Esophagus (tissue), 2 donors: ENCODE results near the gene D2HGDH. TPM values are rescaled to one million over a fixed set of nuclear protein-coding genes. Genes with fewer than 3 reads are reported as not detected.
"Not testable (repeated sequence)": the region's sequence is repeated elsewhere in the genome, so short reads cannot be mapped to it uniquely, and the experiment has no call there.

ENCODE experiments used
- H3K27ac ChIP-seq, 2 donors: one replicate each; pipeline ENCODE4 v1.5.1; 2013; ENCODE audit warnings: low read depth in 2 of 2, mild to moderate bottlenecking in 2 of 2, inconsistent platforms in 1 of 2, low read length in 1 of 2, moderate library complexity in 1 of 2
- H3K27me3 ChIP-seq, 2 donors: one replicate each; pipeline ENCODE4 v1.6.1; 2013; ENCODE audit warnings: low read length in 2 of 2, control low read depth in 1 of 2, mild to moderate bottlenecking in 1 of 2; ENCODE audit not compliant: insufficient read depth in 2 of 2, control insufficient read depth in 1 of 2
- H3K36me3 ChIP-seq, 2 donors: one replicate each; pipeline ENCODE4 v1.6.1; 2013; ENCODE audit warnings: low read length in 1 of 2; ENCODE audit not compliant: control insufficient read depth in 2 of 2, insufficient read depth in 2 of 2
- H3K4me1 ChIP-seq, 2 donors: one replicate each; pipeline ENCODE4 v1.6.1; 2013; ENCODE audit warnings: low read length in 1 of 2; ENCODE audit not compliant: control insufficient read depth in 2 of 2, insufficient read depth in 2 of 2
- H3K4me3 ChIP-seq, 2 donors: one replicate each; pipeline ENCODE4 v1.5.1; 2013; ENCODE audit warnings: low read length in 2 of 2, mild to moderate bottlenecking in 2 of 2, low read depth in 1 of 2, moderate library complexity in 1 of 2
- H3K9me3 ChIP-seq, 2 donors: one replicate each; pipeline ENCODE4 v1.6.1; 2013; ENCODE audit warnings: mild to moderate bottlenecking in 2 of 2, low read depth in 1 of 2, low read length in 1 of 2, moderate library complexity in 1 of 2; ENCODE audit not compliant: control insufficient read depth in 2 of 2, insufficient read depth in 1 of 2
- WGBS, 2 donors: extraction: QIAGEN DNeasy Blood & Tissue Kit; methylation state at CpG; one replicate each; pipeline ENCODE4 v1.1.7; 2013; 5-methylcytosine and 5-hydroxymethylcytosine counted together
- polyA plus RNA-seq, 2 donors: library from polyadenylated mRNA; stranded (reverse); fragments of 200-250 nt; gene quantifications; one replicate each; pipeline ENCODE4 v1.2.3, GENCODE V29; 2013
- donor health status: healthy with polysubstance abuse.
- donor health status: Bipolar disorder and iron deficiency.

D2HGDH gene
- polyA plus RNA-seq, 2 donors, result 26.2 to 49.1 TPM

DNA sequence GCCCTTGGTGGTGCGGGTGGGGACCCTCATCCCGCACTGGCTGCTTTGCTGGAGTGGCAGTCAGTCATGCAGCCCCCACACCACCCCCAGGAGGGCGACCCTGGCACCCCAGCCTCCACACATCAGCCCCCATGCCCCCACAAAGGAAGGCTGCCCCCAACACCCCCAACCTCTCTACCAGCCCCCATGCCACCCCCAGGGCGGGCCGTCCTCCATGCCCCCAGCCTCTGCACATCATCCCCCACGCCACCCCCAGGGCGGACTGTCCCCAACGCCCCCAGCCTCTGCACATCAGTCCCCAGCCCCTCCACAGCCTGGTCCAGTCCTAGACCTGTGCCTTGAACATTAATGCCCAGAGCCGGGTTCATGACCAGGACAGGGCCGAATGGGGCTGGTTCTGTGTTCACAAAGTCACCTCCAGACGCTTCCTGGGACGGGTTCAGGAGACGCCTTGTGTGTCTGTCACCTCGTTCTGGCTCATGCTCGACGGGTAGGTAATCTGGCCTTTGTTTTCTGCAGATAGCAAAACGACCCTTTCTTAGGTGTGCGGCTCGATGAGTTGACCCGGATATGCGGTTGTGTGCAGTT is 18.4 kb downstream of the D2HGDH start:
- no peaks in the 10 kb centered on the region for H3K4me1 ChIP-seq
- no peaks in the 10 kb centered on the region for H3K27me3 ChIP-seq
- H3K9me3 ChIP-seq, result no peaks in the 10 kb centered on the region
- H3K27ac ChIP-seq, result no peak overlapping the region
- 89 to 91% methylated on average over 21 of the region's 21 CpGs for WGBS, 2 donors
- H3K36me3 ChIP-seq, result peaks cover 3 to 34% of the 10 kb centered on the region in 2 donors
- no peak overlapping the region for H3K4me3 ChIP-seq

GRCh38 chr2:241753493-241753892 is 19.1 kb downstream of the D2HGDH start:
- Histone ChIP-seq H3K27ac (no peak overlapping the region), H3K36me3 (peaks cover 3 to 34% of the 10 kb centered on the region in 2 donors), H3K27me3 (no peaks in the 10 kb centered on the region), H3K4me1 (no peaks in the 10 kb centered on the region), H3K9me3 (no peaks in the 10 kb centered on the region), H3K4me3 (no peak overlapping the region)
- 95 to 97% methylated on average over 17 of the region's 17 CpGs for WGBS, 2 donors

- no peaks in the 10 kb centered on the region for H3K4me1 ChIP-seq
- no peak overlapping the region for H3K4me3 ChIP-seq
- peaks cover 3 to 31% of the 10 kb centered on the region in 2 donors for H3K36me3 ChIP-seq
- no peaks in the 10 kb centered on the region for H3K9me3 ChIP-seq
- no peak overlapping the region for H3K27ac ChIP-seq
- WGBS, 2 donors, result 94 to 96% methylated on average over 20 of the region's 20 CpGs
- no peaks in the 10 kb centered on the region for H3K27me3 ChIP-seq
These were observed 19.6 kb downstream of the D2HGDH start for GRCh38 chr2:241754042-241754441.

DNA sequence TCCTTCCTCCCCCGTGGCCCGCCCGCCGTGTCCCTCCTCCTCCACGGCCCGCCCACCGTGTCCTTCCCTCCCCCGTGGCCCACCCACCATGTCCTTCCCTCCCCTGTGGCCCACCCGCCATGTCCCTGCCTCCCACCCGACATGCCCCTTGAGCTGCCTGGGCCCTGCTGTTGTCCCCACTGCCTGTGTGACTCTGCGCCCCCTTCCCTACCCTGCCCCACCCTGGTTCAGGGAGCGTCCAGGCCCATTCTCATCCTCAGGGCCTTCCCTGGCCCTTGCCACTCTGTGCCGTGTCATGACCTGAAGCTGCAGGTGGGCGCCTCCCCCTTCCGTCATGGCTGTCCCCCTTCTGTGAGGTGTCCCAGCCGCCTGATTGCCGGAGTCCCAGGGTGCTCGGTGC is 20.7 kb downstream of the D2HGDH start:
- H3K27me3 ChIP-seq, result no peaks in the 10 kb centered on the region
- no peak overlapping the region for H3K27ac ChIP-seq
- 91 to 96% methylated on average over 16 to 18 of the region's 18 CpGs for WGBS, 2 donors
- peaks cover 3 to 22% of the 10 kb centered on the region in 2 donors for H3K36me3 ChIP-seq
- no peak overlapping the region for H3K4me3 ChIP-seq
- H3K9me3 ChIP-seq, result peaks cover 0 to under 1% of the 10 kb centered on the region in 2 donors
- H3K4me1 ChIP-seq, result no peaks in the 10 kb centered on the region

GRCh38 chr2:241755777-241756176 is 21.3 kb downstream of the D2HGDH start:
- no peak overlapping the region for H3K4me3 ChIP-seq
- H3K36me3 ChIP-seq, result peaks cover 3 to 25% of the 10 kb centered on the region in 2 donors
- H3K27me3 ChIP-seq, result no peaks in the 10 kb centered on the region
- 93 to 95% methylated on average over 27 of the region's 27 CpGs for WGBS, 2 donors
- H3K27ac ChIP-seq, result no peak overlapping the region
- peaks cover 0 to 3% of the 10 kb centered on the region in 2 donors for H3K9me3 ChIP-seq
- H3K4me1 ChIP-seq, result no peaks in the 10 kb centered on the region

DNA sequence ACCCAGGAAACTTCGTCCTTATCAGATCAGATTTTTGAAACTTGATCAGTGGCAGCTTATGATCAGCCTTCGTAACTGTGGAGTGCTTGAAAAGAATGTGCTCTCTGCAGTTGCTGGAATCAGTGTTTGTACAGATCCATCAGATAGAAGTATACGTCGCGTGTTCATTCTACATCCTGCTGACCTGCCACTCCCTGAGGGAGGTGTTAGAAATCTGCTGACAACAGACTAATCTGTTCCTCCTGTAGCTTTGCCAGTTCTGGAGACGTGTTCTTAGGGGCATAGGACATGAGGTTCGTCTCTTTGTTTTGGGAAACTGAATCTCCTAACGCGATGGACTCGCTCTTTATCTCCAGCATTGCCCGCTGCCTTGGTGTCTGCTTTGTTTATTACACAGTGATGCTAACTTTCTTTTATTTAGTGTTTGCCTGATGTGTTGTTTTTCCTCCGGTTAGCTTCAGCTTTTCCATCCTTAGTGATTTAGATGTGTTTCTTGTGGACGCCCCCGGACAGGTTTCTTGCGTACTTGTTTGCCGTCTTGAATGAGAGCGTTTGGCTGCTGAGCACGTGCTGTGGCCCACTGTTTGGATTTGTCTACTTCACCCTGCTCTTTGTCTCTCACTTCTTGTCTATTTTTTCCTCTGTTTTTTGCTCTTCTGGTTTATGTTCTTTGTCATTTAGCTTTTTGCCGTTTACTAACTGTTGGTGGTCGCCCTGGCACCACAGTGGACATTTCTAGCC is 24.8 kb downstream of the D2HGDH start:
- WGBS, 2 donors, result 82 to 83% methylated on average over 20 of the region's 20 CpGs
- Histone ChIP-seq H3K27me3 (no peaks in the 10 kb centered on the region), H3K36me3 (peaks cover 3 to 22% of the 10 kb centered on the region in 2 donors), H3K9me3 (peaks cover 0 to 3% of the 10 kb centered on the region in 2 donors), H3K4me1 (no peaks in the 10 kb centered on the region), H3K27ac (no peak overlapping the region), H3K4me3 (no peak overlapping the region)

DNA sequence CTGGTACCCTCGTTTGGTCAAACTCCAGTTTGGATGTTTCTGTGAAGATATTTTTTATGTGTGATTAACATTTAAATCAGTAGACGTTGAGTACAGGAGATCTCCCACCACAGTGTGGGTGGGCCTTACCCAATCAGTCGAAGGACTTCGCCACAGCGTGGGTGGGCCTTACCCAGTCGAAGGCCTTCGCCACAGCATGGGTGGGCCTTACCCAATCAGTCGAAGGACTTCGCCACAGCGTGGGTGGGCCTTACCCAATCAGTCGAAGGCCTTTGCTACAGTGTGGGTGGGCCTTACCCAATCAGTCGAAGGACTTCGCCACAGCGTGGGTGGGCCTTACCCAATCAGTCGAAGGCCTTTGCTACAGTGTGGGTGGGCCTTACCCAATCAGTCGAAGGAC is 25.5 kb downstream of the D2HGDH start:
- 93 to 95% methylated on average over 9 to 11 of the region's 16 CpGs for WGBS, 2 donors
- H3K36me3 ChIP-seq, result peaks cover 2 to 22% of the 10 kb centered on the region in 2 donors
- not testable (repeated sequence) for H3K4me3 ChIP-seq, H3K9me3 ChIP-seq, H3K27me3 ChIP-seq, H3K27ac ChIP-seq, H3K4me1 ChIP-seq

- Histone ChIP-seq H3K27me3 (no peaks in the 10 kb centered on the region), H3K9me3 (peaks cover 0 to 3% of the 10 kb centered on the region in 2 donors), H3K27ac (no peak overlapping the region), H3K4me1 (no peaks in the 10 kb centered on the region), H3K4me3 (no peak overlapping the region), H3K36me3 (peaks cover 0 to 20% of the 10 kb centered on the region in 2 donors)
- WGBS, 2 donors, result 92 to 95% methylated on average over 17 of the region's 17 CpGs
These were observed 25.9 kb downstream of the D2HGDH start for GRCh38 chr2:241760301-241760771.

DNA sequence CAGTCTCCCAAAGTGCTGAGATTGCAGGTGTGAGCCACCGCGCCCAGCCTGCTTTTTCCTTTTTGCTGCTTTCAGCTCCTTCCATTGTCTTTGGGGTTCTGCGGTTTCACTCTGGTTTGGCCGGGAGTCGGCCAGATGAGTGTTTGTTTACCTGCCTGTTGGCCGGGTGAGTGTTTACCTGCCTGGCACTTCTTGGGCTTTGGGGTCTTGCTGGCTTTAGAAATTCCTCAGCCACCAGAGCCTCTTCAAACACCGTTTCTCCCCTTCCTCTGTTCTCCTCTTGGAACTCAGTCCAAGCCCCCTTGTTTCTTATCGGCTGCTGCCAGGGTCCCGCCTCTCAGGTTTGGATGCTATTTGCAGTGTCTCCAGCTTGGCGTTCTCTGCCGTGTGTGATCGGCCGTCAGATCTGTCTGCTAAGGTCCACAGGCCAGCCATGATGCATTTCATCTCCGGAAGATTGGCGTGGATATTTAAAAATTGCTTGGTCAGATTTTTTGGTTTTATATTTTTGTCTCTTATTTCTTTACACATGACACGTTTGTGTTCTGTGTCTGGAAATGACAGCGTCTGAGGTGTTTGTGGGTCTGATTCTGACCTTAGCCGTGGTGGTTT is 28.0 kb downstream of the D2HGDH start:
- H3K36me3 ChIP-seq, result peaks cover 0 to 10% of the 10 kb centered on the region in 2 donors
- 67 to 72% methylated on average over 18 of the region's 18 CpGs for WGBS, 2 donors
- H3K4me3 ChIP-seq, result no peak overlapping the region
- no peaks in the 10 kb centered on the region for H3K27me3 ChIP-seq
- peak overlapping the region in 1 of 2 donors; percentile 14 for H3K27ac ChIP-seq
- H3K4me1 ChIP-seq, result no peaks in the 10 kb centered on the region
- H3K9me3 ChIP-seq, result peaks cover 0 to 3% of the 10 kb centered on the region in 2 donors
